VCaP (cell line): ENCODE results near the gene COX7A2.
A peak's percentile ranks its signal among the peaks of the same experiment; 100 is the strongest.

Experiments
- H3K27ac ChIP-seq: fragments of 450-650 bp; 2 replicates; pipeline ENCODE4 v1.5.1; 2017
- CTCF ChIP-seq: fragments of 450-650 bp; conservative IDR thresholded peaks from 2 replicates; pipeline ENCODE4 v1.5.1; 2017; ENCODE audit warnings: mild to moderate bottlenecking, moderate library complexity

COX7A2 gene

GRCh38 chr6:75230484-75231325, 12.9 kb downstream of the COX7A2 start:
- no peak overlapping the region for H3K27ac ChIP-seq

DNA sequence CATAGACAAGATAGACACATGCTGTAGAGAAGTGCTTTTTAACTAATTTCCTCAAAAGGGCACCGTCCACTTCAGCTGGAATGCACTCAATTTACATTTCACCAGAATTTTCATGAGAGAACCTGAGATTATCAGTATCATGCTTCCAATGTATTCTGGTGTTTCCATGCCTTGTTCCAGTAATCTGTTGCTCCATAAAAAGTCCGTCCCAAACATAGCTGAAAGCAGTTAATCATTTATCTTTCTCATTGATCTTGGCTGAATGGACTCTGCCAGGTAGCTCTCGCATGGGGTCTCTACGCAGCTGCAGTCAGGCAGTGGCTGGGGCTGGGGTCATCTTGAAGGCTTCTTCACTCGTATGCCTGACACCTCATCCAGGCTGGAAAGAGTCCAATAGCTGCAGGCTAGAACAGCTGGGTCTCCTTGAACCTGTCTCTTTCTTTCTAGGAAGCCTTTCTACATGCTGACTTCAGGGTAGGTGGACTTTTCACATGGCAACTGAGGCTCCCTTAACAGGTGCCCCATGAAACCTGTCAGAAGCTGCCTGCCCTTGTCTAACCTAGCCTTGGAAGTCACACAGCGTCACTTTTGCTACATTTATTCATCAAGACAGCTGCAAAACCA, 19.2 kb downstream of the COX7A2 start:
- no peak for TF ChIP-seq CTCF
- no peak overlapping the region for H3K27ac ChIP-seq

More at GRCh38 chr6:75230484-75231325, 12.9 kb downstream of the COX7A2 start:
- peak; percentile 88 for TF ChIP-seq CTCF

GRCh38 chr6:75223428-75223827, 20.2 kb downstream of the COX7A2 start:
- TF ChIP-seq CTCF, result no peak

DNA sequence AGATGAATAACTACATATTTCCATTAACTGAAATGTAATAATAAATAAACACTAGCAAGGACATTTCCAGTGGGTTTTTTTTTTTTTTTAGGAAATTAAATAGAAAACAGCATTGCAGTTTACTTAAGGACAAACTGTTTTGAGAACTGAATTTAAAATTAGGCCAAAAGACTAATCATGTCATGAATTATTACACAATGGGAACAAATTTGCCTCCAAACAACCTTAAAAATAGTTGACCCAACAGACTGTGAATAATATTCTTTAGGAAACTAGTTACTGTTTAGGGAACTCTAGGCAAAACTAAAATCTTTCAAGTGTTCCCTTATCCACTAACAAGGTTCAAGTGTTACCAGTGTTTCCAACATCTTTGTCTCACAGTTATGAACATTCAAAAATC, 21.3 kb downstream of the COX7A2 start:
- no peak overlapping the region for H3K27ac ChIP-seq
- TF ChIP-seq CTCF, result no peak

More at GRCh38 chr6:75223428-75223827, 20.2 kb downstream of the COX7A2 start:
- no peak overlapping the region for H3K27ac ChIP-seq

- H3K27ac ChIP-seq, result no peak overlapping the region
- no peak for TF ChIP-seq CTCF
Measured at GRCh38 chr6:75221116-75221515, 22.5 kb downstream of the COX7A2 start.

DNA sequence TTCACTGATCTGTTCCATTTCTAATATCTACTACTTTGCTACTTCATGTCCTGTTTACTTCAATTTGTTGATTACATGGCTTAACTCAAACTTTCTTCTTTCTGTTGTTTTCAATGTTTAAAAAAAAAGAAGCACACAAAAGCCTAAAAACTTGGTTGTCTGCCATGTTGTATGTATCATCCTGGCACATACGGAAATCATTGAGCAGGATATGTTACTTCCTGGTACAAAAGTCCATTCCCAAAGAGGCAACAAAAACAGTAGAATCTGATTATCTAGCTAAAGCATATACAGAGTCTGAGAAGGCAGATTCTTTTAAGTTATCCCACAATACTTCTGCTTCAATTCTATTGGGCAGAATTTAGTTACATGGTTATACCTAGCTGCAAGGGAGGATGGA, 23.2 kb downstream of the COX7A2 start:
- no peak overlapping the region for H3K27ac ChIP-seq
- no peak for TF ChIP-seq CTCF

GRCh38 chr6:75219263-75219662, 24.3 kb downstream of the COX7A2 start:
- no peak overlapping the region for H3K27ac ChIP-seq
- no peak for TF ChIP-seq CTCF
